Measurements from ENCODE around the gene SEC61A1.
A peak's percentile ranks its signal among the peaks of the same experiment; 100 is the strongest.

Gene SEC61A1

DNA sequence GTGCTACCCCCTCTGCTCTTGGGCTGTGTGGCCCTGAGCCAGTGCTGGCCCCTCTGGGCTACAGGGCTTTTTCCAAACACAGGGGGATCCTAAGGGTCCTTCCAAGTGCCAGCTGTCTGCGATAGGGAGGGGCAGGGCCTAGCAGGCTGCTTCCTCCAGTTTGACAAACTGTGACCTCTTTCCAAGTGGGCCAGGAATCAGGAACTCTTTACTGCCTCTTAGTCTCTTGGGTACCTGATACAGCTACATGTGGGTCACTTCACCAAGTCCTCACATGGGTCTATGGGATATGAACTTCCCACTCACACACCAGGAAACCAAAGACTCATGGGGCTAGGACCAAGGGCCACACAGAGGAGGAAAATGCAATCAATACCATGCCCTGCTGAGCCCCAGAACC is 25.4 kb downstream of the SEC61A1 start:
- DNase-seq (ENCODE audit: low read depth): no peak

DNA sequence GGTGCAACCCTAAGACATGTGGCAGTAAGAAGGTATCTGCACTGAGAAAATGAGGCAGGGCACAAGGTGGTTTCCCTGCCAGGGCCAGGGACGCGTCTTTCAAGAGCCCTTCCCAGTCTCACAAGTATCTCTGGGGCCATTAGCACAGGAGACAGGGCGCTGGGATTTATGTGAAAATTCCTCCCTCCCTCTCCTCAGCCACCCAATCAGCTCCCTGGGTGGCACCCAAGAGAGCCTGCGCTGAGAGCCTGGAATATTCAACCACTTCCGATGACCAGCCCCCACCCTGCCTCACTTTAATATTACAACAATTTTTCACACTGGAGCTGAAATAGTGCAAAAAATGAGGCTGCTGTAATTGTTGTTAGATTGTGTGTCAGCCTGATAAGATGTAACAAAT is 26.1 kb downstream of the SEC61A1 start:
- no peak for DNase-seq (ENCODE audit: low read depth)

DNA sequence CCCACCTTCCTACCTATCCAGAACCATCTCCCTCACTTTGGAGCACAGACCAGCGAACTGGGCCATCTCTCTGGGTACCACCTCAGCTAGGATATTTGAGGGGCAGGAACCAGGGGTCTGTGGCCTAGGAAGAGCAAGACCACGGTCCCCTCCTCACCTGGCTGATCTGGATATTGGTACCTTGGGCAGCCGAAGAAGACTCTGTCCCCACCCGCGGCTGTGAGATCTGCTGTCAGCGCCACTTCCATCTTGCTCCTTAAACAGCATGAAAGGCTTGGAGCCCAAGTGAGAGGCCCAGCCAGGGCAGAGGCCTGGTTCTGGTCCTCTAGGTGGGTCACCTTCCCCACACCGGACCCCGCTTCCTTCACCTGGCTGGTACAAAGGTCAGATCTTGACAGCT is 26.6 kb downstream of the SEC61A1 start:
- no peak for DNase-seq (ENCODE audit: low read depth)

DNA sequence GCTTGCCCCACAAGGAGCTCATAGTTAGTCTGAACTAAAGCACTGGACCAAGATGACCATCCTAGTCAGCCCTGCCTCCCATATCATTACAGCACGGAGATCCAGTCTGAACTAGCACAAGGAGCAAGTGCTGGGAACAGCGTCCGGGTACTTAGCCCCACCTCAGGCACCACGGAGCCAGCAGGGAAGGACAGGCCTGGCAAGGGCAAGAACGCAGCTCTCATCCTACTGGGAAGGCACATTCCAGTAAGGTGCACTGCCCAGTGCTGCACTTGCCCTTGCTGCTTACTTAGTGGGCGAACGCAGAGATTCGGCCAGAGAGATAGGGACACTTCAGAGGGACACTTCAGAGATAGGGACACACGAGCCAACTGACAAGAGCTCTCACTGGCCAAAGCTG is 27.6 kb downstream of the SEC61A1 start:
- DNase-seq (ENCODE audit: low read depth): no peak

DNA sequence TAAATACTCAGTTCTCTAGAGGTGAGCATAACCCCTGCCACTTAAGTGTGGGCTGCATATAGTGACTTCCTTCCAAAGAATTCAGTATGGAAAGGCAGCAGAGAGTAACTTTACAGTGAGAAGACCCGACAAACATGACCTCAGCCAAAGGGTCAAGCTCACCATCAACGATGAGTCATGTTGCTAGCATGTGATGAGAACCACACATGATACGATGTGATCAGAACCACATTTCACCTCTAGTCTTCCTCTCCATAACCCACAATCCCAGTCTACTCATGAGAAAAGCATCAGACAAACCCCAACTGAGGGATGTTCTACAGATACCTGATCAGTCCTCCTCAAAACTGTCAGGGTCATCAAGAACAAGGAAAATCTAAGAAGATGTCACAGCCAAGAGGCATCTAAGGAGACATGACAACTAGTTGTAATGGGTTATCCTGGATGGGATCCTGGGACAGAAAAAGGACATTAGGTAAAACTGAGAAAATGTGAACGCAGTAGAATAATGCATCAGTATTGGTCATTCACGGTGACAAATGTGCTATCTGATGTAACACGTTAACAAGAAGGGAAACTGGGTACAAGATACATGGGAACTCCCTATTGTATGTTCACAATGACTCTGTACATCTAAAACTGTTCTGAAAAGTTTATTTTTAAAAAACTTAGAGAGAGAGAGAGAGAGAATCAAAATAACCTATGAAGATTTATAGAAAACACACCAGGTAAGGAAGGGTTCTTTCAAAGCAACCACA is 28.3 kb downstream of the SEC61A1 start:
- no peak for DNase-seq (ENCODE audit: low read depth)

DNA sequence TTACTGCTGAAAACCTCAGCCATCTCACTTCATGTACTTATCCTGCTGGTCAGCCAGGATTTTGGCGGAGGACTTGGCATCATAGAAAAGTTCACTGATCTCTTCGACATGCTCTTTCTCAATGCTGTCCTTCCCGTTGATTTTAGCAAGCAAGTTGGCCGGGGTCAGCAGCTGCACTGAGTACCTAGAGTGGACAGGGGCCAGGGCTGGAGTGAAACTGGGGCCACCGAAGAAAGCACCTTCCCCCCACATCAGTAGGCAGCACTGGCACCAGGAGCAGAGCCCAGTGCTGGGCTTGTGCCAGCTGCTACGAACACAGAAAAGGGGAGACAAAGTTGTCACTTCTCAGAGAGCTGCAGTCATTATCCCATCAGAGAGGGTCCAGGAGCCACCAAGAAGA is 29.0 kb downstream of the SEC61A1 start:
- no peak for DNase-seq (ENCODE audit: low read depth)

DNA sequence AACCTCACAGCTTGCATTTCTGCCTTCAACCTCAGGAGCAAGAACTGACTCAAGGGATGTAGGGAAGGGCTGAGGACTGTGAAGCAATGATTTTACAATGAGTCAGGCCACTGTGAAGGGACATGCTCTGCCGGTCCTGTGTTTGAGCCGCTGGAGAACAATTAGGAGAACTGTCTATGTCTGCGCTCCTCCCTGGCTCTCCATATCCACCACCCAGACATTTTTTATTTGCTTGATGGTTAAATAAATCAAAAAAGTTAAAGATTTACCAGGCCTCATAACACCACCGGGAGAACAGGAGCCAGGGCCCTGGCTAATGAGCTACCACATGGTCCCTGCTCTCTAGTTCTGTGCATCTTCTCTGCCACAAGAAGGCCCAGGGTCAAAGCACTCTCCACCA is 29.6 kb downstream of the SEC61A1 start:
- DNase-seq (ENCODE audit: low read depth): no peak

DNA sequence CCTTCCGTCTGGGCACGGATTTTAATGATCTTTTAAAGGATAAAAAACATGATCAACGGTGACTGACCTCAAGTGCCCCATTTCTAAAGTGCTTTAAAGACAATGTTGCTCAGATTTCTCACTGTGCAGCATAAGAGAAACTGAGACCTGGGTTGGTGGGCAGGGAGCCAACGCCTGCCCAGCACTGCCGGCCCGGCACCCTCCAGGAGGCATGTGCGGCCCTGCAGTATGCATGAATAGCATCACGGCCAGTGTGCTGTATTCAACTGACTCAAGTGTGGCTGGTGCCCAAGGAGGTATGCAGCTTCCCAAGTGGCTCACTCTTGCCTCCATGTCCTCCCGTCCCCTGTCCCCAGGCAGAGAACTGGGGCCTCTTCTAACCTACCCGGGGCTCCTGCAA is 30.3 kb downstream of the SEC61A1 start:
- no peak for DNase-seq (ENCODE audit: low read depth)

DNA sequence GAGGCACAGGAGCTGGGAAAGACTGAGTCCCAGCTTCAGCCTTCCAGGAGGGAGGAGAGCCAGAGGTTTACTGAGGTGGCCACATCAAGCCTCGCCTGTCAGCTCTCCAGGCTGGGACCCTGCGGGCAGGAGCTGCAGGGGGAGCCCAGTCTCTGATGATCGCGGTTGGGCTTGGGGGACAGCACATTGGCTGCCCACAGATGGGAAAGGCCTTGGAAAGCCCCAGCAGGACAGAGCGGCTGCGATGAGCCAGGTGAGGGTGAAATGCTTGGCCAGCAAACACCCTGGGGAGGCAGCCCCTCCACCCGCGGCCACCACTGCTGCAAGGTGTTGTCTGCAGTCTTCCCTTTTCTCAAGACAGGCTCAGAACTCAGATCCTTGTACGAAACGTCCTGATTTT is 31.2 kb downstream of the SEC61A1 start:
- no peak for DNase-seq (ENCODE audit: low read depth)

DNA sequence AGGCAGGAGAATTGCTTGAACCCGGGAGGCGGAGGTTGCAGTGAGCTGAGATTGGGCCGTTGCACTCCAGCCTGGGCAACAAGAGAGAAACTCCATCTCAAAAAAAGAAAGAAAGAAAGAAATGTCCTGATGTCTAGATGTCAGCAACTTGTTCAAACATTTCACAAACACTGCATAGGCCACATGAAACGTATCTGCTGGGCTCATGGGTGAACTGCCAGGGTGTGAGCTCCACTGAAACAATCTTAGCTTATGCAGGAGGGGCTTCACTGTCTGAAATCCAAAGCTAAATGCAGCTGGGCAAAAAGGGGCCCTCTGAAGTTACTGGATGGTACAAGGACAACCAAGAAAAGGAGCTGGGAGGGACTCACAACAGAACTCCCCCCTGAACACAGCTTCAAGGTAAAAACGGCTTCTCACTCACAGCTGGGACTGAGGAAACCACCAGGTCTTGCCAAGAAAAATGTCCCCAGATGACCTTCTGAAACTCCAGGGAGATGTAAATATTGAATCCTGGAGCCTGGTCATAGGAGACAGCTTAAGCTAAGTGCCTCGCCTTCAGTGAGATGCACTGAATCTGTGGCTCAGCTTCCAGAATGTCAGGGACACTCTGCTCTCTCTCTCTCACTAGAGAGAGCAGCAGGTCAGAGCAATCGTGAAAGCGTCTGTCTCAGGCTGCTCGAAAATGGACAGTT is 31.9 kb downstream of the SEC61A1 start:
- no peak for DNase-seq (ENCODE audit: low read depth)

DNA sequence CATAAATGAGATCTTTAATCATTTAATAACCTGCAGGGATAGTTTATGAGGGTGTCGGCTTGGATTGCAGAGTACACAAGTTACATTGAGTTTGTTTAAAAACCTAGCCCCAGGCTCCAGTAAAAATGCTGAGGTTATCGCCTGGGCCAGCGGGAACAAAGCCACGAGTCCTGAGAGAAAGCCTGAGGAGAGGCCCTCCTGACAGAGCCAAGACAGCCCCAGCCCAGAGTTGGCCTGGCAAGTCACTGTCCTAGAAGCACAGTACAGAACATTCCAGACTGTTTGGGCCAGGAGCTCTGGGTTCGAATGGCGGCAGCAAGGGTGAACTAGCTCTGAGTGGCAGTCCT is 32.4 kb downstream of the SEC61A1 start:
- no peak for DNase-seq (ENCODE audit: low read depth)

DNA sequence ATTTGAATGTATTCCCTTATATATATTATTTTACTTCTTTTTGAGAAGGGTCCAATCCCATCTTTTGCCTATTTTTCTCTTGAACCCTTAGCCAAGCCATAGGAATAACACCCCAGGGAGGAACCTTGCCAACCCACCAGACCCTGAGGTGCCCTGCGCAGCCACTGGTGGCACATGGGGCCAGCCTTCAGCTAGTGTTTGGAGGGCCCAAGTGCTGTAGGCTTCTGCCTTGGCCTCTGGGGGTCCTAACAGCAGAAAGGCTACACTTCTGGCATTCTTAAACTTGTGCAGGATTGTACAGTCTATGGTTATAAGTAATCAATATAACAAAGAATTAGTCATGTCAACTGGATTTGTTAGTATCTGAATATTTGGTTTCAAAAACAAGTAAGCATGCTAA is 36.9 kb downstream of the SEC61A1 start:
- no peak for DNase-seq (ENCODE audit: low read depth)

DNA sequence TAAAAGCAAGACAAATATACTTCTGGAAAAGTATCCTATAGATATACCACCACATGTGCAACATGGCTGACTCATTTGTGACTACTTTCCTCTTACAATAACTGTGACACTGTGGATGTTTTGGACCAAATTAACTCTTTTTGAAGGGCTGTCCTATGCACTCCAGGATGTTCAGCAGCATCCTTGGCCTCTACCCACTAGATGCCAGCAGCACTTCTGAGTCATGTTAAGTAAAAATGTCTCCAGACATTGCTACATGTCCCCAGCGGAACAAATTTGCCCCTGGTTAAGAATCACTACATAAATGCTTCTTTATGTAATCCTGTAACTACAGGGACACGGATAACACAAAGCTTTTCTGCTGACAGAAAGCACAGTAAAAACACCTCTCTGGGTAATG is 39.3 kb downstream of the SEC61A1 start:
- DNase-seq (ENCODE audit: low read depth): no peak

DNA sequence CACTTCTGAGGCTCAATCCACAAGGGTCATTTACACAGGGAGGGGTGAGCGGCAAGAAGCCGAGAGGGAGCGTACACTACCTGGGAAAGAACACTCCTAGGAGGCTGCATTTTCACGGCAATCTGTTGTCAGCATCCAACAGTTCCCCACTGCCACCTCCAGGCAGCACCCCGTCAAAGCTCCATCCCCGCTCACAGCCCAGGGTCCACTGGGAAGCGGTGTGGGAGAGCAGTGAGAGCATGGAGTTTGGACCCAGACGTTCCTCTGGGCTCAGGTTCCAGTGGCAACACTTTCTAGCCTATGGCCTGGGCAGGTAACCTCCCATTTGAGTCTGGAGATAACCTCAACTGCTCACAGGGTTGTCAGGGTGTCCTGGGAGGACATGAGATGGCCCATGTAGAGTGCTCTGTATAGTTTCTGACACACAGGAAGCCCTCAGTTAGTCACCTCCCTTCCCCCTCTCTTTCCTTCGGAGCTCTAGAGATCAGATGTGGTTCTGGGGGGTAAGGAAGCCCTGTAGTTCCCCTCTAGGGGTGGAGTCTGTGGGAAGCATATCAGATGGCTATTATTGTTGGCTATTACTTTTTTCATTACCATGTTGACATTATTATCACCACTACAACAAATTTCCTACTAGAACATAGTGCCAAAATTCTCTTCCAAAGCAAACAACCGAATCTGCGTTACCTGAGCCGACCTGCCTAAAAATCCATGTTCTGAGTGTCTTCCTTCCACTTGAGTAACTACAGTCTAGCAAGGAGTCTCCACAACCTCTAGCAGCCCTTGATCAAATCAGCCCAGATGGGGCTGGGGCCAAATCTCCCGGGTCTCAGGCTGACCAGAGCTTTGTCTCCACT is 42.3 kb downstream of the SEC61A1 start:
- DNase-seq (ENCODE audit: low read depth): no peak

DNA sequence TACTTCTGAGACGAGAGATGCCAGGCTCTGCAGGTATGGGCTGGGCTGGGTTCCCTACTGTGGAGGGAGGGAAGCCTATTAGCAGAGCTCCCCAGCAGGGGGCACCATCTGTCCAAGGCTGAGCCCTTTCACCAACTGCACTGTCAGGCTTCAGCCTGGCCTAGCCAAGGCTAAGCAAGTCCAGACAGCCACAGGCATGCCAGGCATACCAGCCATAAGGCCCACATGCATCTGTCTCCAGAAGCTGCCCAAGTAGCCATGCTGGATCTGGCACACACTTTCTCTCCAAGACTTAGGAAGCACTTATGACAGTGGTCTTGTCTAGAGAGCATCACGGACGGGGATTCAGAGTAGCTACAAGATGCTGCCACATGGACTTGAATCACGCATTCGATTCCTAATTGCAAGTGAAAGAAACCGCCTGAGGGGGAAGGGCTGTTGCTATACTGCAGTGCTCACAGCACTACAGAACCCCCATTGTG is 43.0 kb downstream of the SEC61A1 start:
- DNase-seq (ENCODE audit: low read depth): peak; percentile 59

DNA sequence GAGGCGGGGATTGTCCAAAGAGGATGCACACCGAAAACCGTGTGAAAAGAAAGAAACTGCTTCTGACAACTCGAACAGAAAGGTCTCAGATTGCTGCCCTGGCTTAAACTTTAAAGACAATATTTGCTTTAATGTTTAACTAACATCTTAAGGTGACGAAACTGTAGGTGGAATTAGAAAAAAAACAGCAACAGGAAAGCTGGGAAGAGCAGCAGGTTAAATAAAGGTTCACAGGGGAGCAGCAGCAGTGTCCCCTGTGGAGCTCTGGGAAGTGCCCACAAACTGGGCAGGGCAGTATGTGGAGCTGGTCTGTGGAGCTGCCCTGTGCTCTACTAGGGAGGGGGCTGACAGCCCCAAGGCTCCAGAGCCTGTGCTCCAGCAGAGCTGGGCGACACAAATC is 46.0 kb downstream of the SEC61A1 start:
- no peak for DNase-seq (ENCODE audit: low read depth)

DNA sequence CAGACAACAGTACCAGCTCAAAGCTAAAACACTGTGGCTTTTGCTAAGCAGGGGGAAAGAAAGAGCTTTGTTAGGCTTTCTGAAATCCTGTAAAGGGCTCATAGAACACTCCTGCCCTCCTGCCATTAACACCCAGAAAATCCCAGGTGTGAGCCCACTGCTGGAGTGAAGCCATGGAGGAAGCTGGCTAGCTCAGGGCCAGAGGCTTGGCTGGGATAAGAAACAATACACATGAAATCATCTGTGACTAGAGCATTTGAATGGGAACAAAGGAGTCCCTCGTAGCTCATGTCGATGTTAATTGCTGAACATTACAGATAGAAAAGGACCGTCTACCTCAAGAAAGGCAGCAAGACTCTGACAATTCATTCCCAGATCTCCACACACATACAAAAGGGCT is 47.9 kb downstream of the SEC61A1 start:
- DNase-seq (ENCODE audit: low read depth): no peak

DNA sequence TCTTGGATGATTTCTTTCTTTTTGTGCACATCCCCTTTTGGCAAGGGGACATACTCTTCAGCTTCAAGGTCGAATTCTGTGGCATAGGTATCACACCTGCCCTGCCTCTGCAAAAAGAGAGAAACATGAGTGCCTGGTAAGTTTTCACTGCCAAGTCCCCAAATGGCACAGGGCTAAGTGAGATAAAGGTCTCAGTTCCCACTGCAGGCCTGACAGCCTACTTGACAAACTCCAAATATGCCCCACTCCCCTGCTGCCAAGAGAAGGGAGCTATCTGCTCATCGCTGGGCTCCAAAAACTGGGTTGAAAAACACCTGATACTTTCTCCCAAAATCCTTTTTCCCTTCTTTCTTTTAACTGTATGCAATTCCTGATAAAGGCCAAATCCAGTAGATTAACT is 48.4 kb downstream of the SEC61A1 start:
- DNase-seq (ENCODE audit: low read depth): no peak

DNA sequence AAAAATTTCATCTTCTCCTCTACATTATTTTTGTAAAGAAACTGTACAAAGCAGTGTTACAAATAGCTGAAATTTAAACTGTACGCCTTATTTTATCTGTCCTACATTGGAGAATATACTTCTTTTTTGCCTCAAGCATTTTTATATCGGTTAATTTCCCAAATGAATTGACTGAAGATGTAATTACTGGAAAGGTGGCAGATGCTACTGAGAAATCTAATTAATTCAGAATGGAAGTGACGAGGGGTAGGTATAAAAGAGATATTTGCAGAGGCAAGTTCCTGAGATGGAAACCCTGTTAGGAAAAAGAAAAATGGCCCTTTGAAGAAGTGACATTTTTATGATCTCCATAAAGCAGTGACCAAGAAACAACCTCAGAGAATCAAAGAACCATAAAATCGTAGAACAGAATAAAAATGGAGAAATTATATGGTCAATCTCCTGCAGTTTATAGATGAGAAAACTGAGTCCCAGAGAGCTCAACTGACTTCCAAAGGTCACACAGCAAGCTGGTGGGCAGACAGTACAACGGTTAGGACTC is 51.0 kb downstream of the SEC61A1 start:
- no peak for DNase-seq (ENCODE audit: low read depth)

DNA sequence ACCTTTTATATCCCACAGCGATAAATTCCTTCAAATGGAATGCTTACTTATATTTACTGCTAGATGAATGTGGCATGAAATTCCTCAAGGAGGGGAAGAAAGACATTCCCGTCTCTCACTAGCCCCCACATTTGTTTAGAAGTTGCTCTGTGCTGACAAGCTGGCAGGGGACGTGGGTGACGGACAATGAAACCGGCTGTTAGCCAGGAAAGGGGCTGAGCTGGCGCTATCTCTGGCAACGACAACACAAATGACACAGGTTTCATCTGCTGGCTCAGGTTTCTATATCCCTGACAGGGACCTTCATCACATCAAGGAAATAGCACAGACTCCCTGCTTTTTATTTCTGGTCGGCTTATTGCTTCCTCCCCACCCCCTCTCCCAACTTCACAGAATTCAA is 55.6 kb downstream of the SEC61A1 start:
- DNase-seq (ENCODE audit: low read depth): no peak

DNA sequence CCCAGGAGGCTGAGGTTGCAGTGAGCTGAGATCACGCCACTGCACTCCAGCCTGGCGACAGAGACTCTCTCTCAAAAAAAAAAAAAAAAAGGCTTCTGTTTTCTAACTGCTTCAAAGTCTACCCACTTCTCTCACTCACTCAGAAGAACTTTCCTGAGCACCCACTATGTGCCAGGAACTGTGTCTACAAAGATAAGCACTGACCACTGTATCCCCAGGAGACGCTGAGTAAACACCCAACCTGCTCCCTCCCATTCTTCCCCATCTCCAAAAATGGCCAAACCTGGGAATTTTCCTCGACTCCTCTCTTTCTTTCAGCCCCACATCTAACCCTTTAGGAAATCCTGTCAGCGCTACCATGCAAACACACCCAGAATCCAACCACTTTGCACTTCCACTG is 58.9 kb downstream of the SEC61A1 start:
- no peak for DNase-seq (ENCODE audit: low read depth)

DNA sequence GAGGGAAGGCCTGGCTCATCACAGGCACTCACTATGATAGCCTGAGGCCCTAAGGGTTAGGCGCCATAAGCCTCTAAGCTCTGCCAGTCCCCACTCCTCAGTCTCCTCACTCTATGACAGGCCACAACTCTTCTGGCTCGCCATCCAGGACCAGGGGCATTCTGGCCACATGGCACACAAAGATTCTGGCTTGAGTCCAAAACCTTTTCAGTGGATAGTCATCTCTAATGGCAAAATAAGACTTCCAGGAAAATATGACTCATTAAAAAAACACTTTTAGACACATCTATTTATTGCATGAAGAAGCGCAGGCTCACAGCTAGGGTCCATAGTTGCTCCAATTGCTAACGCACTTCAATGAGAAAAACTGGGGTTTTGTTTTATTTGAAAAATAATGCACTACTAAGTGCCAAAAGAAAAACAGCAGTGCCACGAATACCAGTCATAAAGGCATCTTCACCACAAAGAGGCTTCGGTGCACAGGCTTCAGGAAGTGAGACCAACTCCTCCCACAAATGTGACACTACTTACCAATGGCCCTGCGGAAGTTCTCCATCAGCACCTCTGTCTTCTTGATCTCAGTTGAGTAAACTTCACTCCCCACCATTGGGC is 60.2 kb downstream of the SEC61A1 start:
- DNase-seq (ENCODE audit: low read depth): peak; percentile 5
